Aorta (tissue), 5 donors: Measurements from ENCODE around the gene APOC1. TPM values are rescaled to one million over a fixed set of nuclear protein-coding genes. Genes with fewer than 3 reads are reported as not detected.
A peak's percentile ranks its signal among the peaks of the same experiment; 100 is the strongest.
"Not testable (repeated sequence)": the region's sequence is repeated elsewhere in the genome, so short reads cannot be mapped to it uniquely, and the experiment has no call there.

Source experiments
- ATAC-seq: fragments of 200-7000 bp; cut with Tn5 transposase; one replicate; pipeline ENCODE4 v1.9.1; 2022; ENCODE audit warnings: moderate library complexity; ENCODE audit not compliant: low FRiP score
- DNase-seq, 2 donors: peaks; one replicate each; pipeline ENCODE4 v3.0.0-alpha.2; 2020
- H3K27ac ChIP-seq, 2 donors: one replicate each; pipeline ENCODE4 v1.5.1; 2013; ENCODE audit warnings: low read length in 2 of 2, mild to moderate bottlenecking in 2 of 2, moderate library complexity in 2 of 2, control low read depth in 1 of 2, inconsistent platforms in 1 of 2, low read depth in 1 of 2
- H3K27me3 ChIP-seq, 2 donors: one replicate each; pipeline ENCODE4 v1.6.1; 2013; ENCODE audit warnings: control low read depth in 1 of 2, low read length in 1 of 2, mild to moderate bottlenecking in 1 of 2, moderate library complexity in 1 of 2; ENCODE audit not compliant: insufficient read depth in 2 of 2, control insufficient read depth in 1 of 2
- H3K36me3 ChIP-seq, 2 donors: one replicate each; pipeline ENCODE4 v1.6.1; 2013; ENCODE audit warnings: control low read depth in 1 of 2, low read length in 1 of 2, mild to moderate bottlenecking in 1 of 2; ENCODE audit not compliant: insufficient read depth in 2 of 2, control insufficient read depth in 1 of 2
- H3K4me1 ChIP-seq, 2 donors: one replicate each; pipeline ENCODE4 v1.6.1; 2013; ENCODE audit warnings: low read length in 2 of 2, control low read depth in 1 of 2, mild to moderate bottlenecking in 1 of 2, moderate library complexity in 1 of 2; ENCODE audit not compliant: insufficient read depth in 2 of 2, control insufficient read depth in 1 of 2
- H3K4me3 ChIP-seq, 2 donors: one replicate each; pipeline ENCODE4 v1.5.1; 2013; ENCODE audit warnings: low read length in 2 of 2, control low read depth in 1 of 2, mild to moderate bottlenecking in 1 of 2
- H3K9me3 ChIP-seq: one replicate; pipeline ENCODE4 v1.6.1; 2013; ENCODE audit warnings: mild to moderate bottlenecking, low read length; ENCODE audit not compliant: control insufficient read depth
- WGBS, 2 donors: extraction: QIAGEN DNeasy Blood & Tissue Kit; methylation state at CpG; one replicate each; pipeline ENCODE4 v1.1.7; 2013; 5-methylcytosine and 5-hydroxymethylcytosine counted together
- intact Hi-C, 2 donors: fragments of 100-400 bp; cut with DNase I; formaldehyde crosslinking; loops; one replicate each; pipeline versions ENCODE4 v1.14.2 to v1.15.0; 2022
- polyA plus RNA-seq, 2 donors: library from polyadenylated mRNA; stranded (reverse); fragments of 200-250 nt; gene quantifications; one replicate each; pipeline ENCODE4 v1.2.3, GENCODE V29; 2013
- total RNA-seq, 2 donors: library from RNA; stranded (reverse); fragmentation: NEBNext Ultra II Directional; extraction: Animal tissue kit (Norgen Biotek cat#: 25700); gene quantifications; one replicate each; pipeline ENCODE4 v1.2.1, GENCODE V29; 2021
- donor health status: healthy with polysubstance abuse.
- donor health status: Bipolar disorder and iron deficiency.
- donor health status: DM: no; HTN: no; CAD: no.
- donor health status: DM: no; HTN: no; CAD: no.
- donor health status: DM: yes; HTN: yes; CAD: no.

APOC1 gene
- total and polyA plus RNA-seq, 4 donors, result 7.4 to 127 (median 18.5) TPM

DNA sequence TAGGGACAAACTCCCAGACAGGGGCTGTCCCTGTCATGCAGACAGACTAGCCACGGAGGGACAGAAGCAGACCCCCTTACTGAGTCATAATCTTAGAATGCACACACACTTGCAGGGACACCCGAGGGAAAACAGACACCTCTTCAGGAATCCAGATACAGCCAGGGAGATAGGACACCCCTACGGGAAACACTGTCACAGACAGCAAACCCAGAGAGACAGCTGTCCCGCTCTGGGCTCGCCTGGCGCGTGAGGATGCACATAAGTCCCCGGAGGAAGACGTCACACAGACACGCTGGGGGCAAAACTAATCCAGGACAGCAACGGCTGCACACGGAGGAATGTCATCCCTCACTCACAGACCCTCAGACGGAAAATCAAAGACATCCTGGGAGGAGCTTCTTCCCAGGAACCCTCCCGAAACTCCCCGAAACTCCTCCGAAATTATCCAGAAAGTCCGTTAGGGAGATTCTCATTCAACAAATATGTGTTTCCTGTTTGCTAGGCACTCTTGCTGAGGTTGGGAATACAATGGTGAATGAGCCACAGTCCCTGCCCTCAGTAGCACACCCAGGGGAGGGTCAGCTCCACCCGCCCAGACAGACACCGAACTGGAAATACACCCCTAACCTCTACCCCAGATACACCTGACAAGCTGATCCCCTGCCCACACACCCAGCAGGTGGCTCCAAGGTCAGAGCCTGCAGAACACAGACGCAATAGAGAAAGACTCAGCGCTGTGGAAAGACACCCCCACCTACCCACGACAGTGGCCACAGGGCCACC is 38.5 kb upstream of the APOC1 start:
- no peak for ATAC-seq
- H3K27ac ChIP-seq, result no peak overlapping the region
- 79 to 80% methylated on average over 22 of the region's 22 CpGs for WGBS, 2 donors
- H3K4me3 ChIP-seq, result no peak overlapping the region
- no peaks in the 10 kb centered on the region for H3K9me3 ChIP-seq
- DNase-seq, result no peak
- no peaks in the 10 kb centered on the region for H3K4me1 ChIP-seq
- peaks cover 2 to 7% of the 10 kb centered on the region in 2 donors for H3K36me3 ChIP-seq
- intact Hi-C loops, result no loop called here
- H3K27me3 ChIP-seq, result no peaks in the 10 kb centered on the region

- Histone ChIP-seq H3K27me3 (no peaks in the 10 kb centered on the region), H3K4me3 (no peak overlapping the region), H3K4me1 (no peaks in the 10 kb centered on the region), H3K36me3 (peaks cover 2 to 7% of the 10 kb centered on the region in 2 donors), H3K9me3 (no peaks in the 10 kb centered on the region), H3K27ac (no peak overlapping the region)
- DNase-seq, result no peak
- intact Hi-C loops, result no loop called here
- ATAC-seq, result no peak
- WGBS, 2 donors, result 65 to 69% methylated on average over 4 to 5 of the region's 5 CpGs
Measured at GRCh38 chr19:44876930-44877535, 37.4 kb upstream of the APOC1 start.

GRCh38 chr19:44878120-44878865 is 36.1 kb upstream of the APOC1 start:
- 78% methylated on average over 26 of the region's 26 CpGs for WGBS, 2 donors
- no peak overlapping the region for H3K4me3 ChIP-seq

DNA sequence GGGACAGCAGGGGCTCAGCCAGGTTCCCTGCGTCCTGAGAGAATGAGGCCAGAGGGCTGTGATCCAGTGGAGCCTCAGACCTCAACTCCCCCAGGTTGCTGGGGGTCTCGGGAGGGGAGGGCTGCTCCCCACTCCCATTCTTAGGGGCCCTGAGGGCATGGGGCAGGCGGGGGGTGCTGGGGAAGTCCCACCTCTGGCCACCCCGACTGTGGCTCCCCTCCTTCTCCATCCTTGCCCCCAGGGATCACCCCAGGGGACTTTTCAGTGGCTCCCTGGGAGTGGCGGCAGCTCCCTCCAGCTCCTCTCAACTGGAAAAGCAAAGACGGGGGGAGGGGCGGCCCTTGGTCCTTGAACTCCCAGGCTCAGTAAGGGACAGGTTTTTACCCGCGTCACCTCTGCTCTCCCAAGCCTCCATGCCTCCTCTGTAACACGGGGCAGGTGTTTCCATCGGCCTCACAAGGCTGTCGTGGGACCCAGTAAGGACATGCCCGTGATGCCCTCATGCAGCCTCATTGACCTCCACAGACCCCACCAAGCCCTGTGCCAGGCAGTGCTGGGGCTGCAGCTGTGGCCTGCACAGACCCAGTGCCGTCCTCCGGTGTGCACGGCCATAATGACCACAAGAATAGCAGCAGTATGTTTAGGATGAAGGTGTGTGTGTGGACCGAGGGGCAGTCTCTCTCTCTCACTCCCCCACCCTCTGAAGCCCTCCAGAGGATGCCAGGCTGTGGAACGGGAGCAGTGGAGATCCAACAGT is 34.9 kb upstream of the APOC1 start:
- ATAC-seq (no peak), DNase-seq (no peak)
- 74 to 78% methylated on average over 18 of the region's 18 CpGs for WGBS, 2 donors
- Histone ChIP-seq H3K27me3 (no peaks in the 10 kb centered on the region), H3K36me3 (no peaks in the 10 kb centered on the region), H3K4me1 (no peaks in the 10 kb centered on the region), H3K4me3 (no peak overlapping the region), H3K9me3 (no peaks in the 10 kb centered on the region), H3K27ac (no peak overlapping the region)
- intact Hi-C loops, result no loop called here

More at GRCh38 chr19:44878120-44878865, 36.1 kb upstream of the APOC1 start:
- H3K36me3 ChIP-seq, result peaks cover 0 to 7% of the 10 kb centered on the region in 2 donors
- H3K27me3 ChIP-seq, result no peaks in the 10 kb centered on the region
- no peaks in the 10 kb centered on the region for H3K9me3 ChIP-seq
- intact Hi-C loops, result no loop called here
- H3K4me1 ChIP-seq, result no peaks in the 10 kb centered on the region
- H3K27ac ChIP-seq, result no peak overlapping the region
- DNase-seq, result no peak
- ATAC-seq, result no peak

DNA sequence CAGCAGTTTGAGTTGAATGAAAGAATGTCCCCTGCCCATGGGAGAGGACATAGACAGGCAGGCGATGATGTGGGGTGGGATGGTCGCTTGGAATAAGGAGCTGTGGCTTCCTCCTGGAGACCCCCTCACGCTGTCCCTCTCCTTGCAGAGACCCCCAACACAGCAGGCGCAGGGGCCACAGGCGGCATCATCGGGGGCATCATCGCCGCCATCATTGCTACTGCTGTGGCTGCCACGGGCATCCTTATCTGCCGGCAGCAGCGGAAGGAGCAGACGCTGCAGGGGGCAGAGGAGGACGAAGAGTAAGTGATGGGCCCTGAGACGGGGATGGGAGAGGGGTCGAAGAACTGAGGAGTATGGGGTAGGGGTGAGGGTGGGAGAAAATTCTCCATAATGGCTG is 32.3 kb upstream of the APOC1 start:
- Histone ChIP-seq H3K9me3 (no peaks in the 10 kb centered on the region), H3K4me1 (no peaks in the 10 kb centered on the region), H3K27ac (no peak overlapping the region), H3K27me3 (no peaks in the 10 kb centered on the region), H3K4me3 (no peak overlapping the region), H3K36me3 (no peaks in the 10 kb centered on the region)
- 86 to 88% methylated on average over 14 to 15 of the region's 15 CpGs for WGBS, 2 donors
- ATAC-seq (no peak), DNase-seq (no peak)
- intact Hi-C loops, result no loop called here

- H3K27ac ChIP-seq, H3K36me3 ChIP-seq, H3K27me3 ChIP-seq, ATAC-seq, H3K9me3 ChIP-seq, H3K4me1 ChIP-seq, DNase-seq, H3K4me3 ChIP-seq, intact Hi-C loops: not testable (repeated sequence)
- WGBS, 2 donors, result 86 to 90% methylated on average over 19 of the region's 19 CpGs
Measured at GRCh38 chr19:44882619-44883397, 31.6 kb upstream of the APOC1 start.

- Histone ChIP-seq H3K9me3 (no peaks in the 10 kb centered on the region), H3K4me3 (no peak overlapping the region), H3K27me3 (no peaks in the 10 kb centered on the region), H3K4me1 (no peaks in the 10 kb centered on the region), H3K27ac (peak overlapping the region in 1 of 2 donors; percentile 47), H3K36me3 (peaks cover 0 to 1% of the 10 kb centered on the region in 2 donors)
- no peak for DNase-seq
- intact Hi-C loops, result no loop called here
- WGBS, 2 donors, result 35 to 40% methylated on average over 5 of the region's 5 CpGs
- ATAC-seq, result no peak
Measured at GRCh38 chr19:44883922-44884321, 30.5 kb upstream of the APOC1 start.

DNA sequence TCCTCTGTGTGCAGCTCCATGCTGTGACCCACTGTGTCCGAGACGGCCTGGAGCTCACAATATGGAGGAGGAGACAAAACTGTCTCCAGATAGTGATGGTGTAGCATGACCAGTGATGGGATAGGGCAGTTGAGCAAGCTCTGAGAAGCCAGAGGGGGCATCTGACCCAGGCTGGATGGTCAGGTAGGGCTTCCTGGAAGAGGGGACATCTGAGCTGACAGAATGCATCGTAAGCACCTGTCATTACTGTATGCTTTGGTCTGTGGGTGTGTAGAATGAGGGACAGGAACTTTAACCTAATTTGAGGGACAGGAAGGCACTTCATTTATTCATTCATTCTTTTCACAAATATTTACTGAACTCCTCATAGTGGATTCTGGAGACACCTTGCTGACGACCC is 29.8 kb upstream of the APOC1 start:
- peak overlapping the region in 1 of 2 donors; percentile 28 for H3K27ac ChIP-seq
- no peak for ATAC-seq

More for the DNA sequence above, 29.8 kb upstream of the APOC1 start:
- Histone ChIP-seq H3K9me3 (no peaks in the 10 kb centered on the region), H3K4me3 (no peak overlapping the region), H3K27me3 (no peaks in the 10 kb centered on the region), H3K4me1 (no peaks in the 10 kb centered on the region), H3K36me3 (peaks cover 0 to 1% of the 10 kb centered on the region in 2 donors)
- no peak for DNase-seq
- 88 to 91% methylated on average over 4 of the region's 4 CpGs for WGBS, 2 donors
- intact Hi-C loops, result no loop called here
